OCI-LY7 (cell line): ENCODE results near the gene LRIG1. TPM values are rescaled to one million over a fixed set of nuclear protein-coding genes. Genes with fewer than 3 reads are reported as not detected.

ENCODE experiments used
- BruUV-seq: library from RNA; stranded (reverse); fragments of 400-500 nt; replicated peaks from 2 replicates; lab custom pipeline; 2021; lab: Mats Ljungman, UMichigan
- CTCF ChIA-PET: fragments of 300-600 bp; sonication (Branson Sonifier 250); formaldehyde crosslinking; loops from one replicate; lab custom pipeline; 2022; ENCODE audit warnings: antibody characterized with exemption; ENCODE audit not compliant: unreplicated experiment; lab: Charles Lee
- POLR2A ChIA-PET: fragments of 300-600 bp; sonication (Branson Sonifier 250); formaldehyde crosslinking; loops from one replicate; lab custom pipeline; 2022; ENCODE audit warnings: antibody characterized with exemption; lab: Charles Lee
- DNase-seq: peaks from one replicate; pipeline ENCODE4 v3.0.0-alpha.2; 2015; ENCODE audit warnings: low spot score
- H2AFZ ChIP-seq: fragments of 200-600 bp; sonication (generic), shearing (Covaris generic); 2 replicates; pipeline ENCODE4 v1.6.1; 2014; ENCODE audit warnings: mild to moderate bottlenecking, antibody characterized with exemption, low read length, moderate library complexity
- H3K27ac ChIP-seq: fragments of 200-600 bp; sonication (generic); 2 replicates; pipeline ENCODE4 v1.5.1; 2014; ENCODE audit warnings: mixed run types, low read depth, mild to moderate bottlenecking, moderate library complexity, low read length, inconsistent platforms; ENCODE audit not compliant: poor library complexity, severe bottlenecking
- H3K36me3 ChIP-seq: fragments of 200-600 bp; sonication (generic); 2 replicates; pipeline ENCODE4 v1.6.1; 2014; ENCODE audit warnings: mild to moderate bottlenecking, antibody characterized with exemption, low read length, moderate library complexity, mixed read lengths; ENCODE audit not compliant: insufficient read depth
- H3K4me1 ChIP-seq: fragments of 200-600 bp; sonication (generic); 2 replicates; pipeline ENCODE4 v1.5.1; 2014; ENCODE audit warnings: mild to moderate bottlenecking, low read length; ENCODE audit not compliant: insufficient read depth, poor library complexity, severe bottlenecking
- H3K4me2 ChIP-seq: fragments of 200-600 bp; sonication (generic); 2 replicates; pipeline ENCODE4 v1.6.1; 2014; ENCODE audit warnings: mild to moderate bottlenecking, low read length
- H3K4me3 ChIP-seq: fragments of 200-600 bp; sonication (generic); 2 replicates; pipeline ENCODE4 v1.5.1; 2014; ENCODE audit warnings: mild to moderate bottlenecking, low read depth, low read length; ENCODE audit not compliant: poor library complexity, severe bottlenecking
- H3K79me2 ChIP-seq: fragments of 200-600 bp; sonication (generic); 2 replicates; pipeline ENCODE4 v1.6.1; 2016; ENCODE audit warnings: low read depth, mild to moderate bottlenecking, low read length, moderate library complexity, mixed read lengths; ENCODE audit not compliant: insufficient read depth
- H3K9me2 ChIP-seq: fragments of 200-600 bp; sonication (generic); 2 replicates; pipeline ENCODE4 v1.6.1; 2016; ENCODE audit warnings: mild to moderate bottlenecking, low read length, mixed read lengths; ENCODE audit not compliant: insufficient read depth
- H3K9me3 ChIP-seq: fragments of 200-600 bp; sonication (generic); 2 replicates; pipeline ENCODE4 v1.6.1; 2014; ENCODE audit warnings: mild to moderate bottlenecking, mixed run types, low read length, mixed read lengths
- H4K20me1 ChIP-seq: fragments of 200-600 bp; sonication (generic); 2 replicates; pipeline ENCODE4 v1.6.1; 2014; ENCODE audit warnings: mild to moderate bottlenecking, antibody characterized with exemption, low read length, moderate library complexity, mixed read lengths; ENCODE audit not compliant: insufficient read depth
- EZH2phosphoT487 ChIP-seq: fragments of 200-600 bp; sonication (generic); IDR thresholded peaks from 2 replicates; pipeline ENCODE4 v1.6.1; 2018; ENCODE audit warnings: low read depth, borderline replicate concordance, mild to moderate bottlenecking, mixed run types, antibody characterized with exemption, low read length, moderate library complexity, mixed read lengths
- intact Hi-C: fragments of 100-400 bp; cut with micrococcal nuclease; formaldehyde crosslinking; loops from one replicate; pipeline ENCODE4 v1.10.0; 2022; ENCODE audit not compliant: unreplicated experiment
- total RNA-seq, 2 experiments: library from RNA; depleted of rRNA in 1 of 2; stranded (reverse); fragments of >200 nt in 1 of 2; shearing (Covaris generic) in 1 of 2; gene quantifications; 2 replicates each; pipeline ENCODE4 v1.2.3, GENCODE V29; 2014 to 2022
- TF ChIP-seq, protein P1 (sequence below): fragments of 200-600 bp; sonication (generic); conservative IDR thresholded peaks from 2 replicates; pipeline ENCODE4 v1.5.1; 2014; ENCODE audit warnings: mild to moderate bottlenecking, antibody characterized with exemption, low read length, moderate library complexity, mixed read lengths

LRIG1 gene
- total RNA-seq, 2 experiments from 2014 or later, result 84.2 to 115 TPM

DNA sequence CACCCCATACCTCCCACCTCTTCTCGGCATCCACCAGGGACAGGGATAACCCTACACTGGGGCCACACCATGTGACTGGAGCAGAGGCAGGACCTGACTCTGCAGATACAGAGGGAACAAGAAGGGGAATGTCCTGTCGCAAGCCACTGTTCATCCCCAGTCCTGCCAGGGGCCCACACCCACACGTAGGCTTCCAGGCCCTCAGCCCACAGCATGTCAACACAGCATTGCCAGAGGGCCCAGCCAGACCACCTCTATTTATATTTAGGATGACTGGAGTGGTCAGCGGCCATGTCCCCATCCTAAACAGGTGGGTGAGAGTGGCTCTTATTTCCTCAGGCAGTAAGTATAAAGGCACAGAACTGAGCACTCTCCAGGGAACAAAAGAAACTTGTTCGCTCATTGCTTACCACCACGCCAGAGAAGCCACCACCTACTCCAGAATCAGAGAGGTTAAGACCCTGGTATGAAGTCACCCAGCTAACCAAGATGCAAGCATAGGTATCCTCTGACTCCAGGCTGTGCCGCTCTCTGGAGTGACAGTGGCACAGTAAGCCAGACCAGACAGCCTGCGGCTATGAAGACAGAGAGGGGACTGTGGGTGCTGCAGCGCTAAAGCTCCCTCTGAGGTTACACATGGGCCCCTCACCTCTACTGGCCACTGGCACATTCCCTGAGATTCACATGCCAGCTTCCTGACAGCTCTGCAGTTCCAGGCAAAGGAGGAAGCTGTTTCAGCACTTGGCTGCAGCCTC, 67.9 kb downstream of the LRIG1 start:
- TF ChIP-seq EZH2phosphoT487, result no peak
- TF ChIP-seq, protein P1, sequence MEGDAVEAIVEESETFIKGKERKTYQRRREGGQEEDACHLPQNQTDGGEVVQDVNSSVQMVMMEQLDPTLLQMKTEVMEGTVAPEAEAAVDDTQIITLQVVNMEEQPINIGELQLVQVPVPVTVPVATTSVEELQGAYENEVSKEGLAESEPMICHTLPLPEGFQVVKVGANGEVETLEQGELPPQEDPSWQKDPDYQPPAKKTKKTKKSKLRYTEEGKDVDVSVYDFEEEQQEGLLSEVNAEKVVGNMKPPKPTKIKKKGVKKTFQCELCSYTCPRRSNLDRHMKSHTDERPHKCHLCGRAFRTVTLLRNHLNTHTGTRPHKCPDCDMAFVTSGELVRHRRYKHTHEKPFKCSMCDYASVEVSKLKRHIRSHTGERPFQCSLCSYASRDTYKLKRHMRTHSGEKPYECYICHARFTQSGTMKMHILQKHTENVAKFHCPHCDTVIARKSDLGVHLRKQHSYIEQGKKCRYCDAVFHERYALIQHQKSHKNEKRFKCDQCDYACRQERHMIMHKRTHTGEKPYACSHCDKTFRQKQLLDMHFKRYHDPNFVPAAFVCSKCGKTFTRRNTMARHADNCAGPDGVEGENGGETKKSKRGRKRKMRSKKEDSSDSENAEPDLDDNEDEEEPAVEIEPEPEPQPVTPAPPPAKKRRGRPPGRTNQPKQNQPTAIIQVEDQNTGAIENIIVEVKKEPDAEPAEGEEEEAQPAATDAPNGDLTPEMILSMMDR, result no peak
- Histone ChIP-seq H3K36me3 (peaks cover 98% of the 10 kb centered on the region), H4K20me1 (no peaks in the 10 kb centered on the region; the same call in 1 of the 2 replicates), H3K9me3 (no peaks in the 10 kb centered on the region), H3K4me1 (no peaks in the 10 kb centered on the region), H2AFZ (no peak overlapping the region), H3K9me2 (no peaks in the 10 kb centered on the region), H3K27ac (no peak overlapping the region), H3K4me2 (no peak overlapping the region), H3K79me2 (peaks cover 100% of the 10 kb centered on the region), H3K4me3 (no peak overlapping the region)
- POLR2A ChIA-PET, result interaction anchor here (1.4 kb wide), 1 partner anchor 59 kb away, joined by 3 read pairs; no protein-coding TSS in a partner anchor
- CTCF ChIA-PET, result no interaction called here
- BruUV-seq, result no TSS peak
- intact Hi-C loops, result no loop called here
- DNase-seq, result no peak

- no TSS peak for BruUV-seq
- H4K20me1 ChIP-seq, result no peaks in the 10 kb centered on the region; the same call in 1 of the 2 replicates
- H3K9me3 ChIP-seq, result no peaks in the 10 kb centered on the region
- intact Hi-C loops, result no loop called here
- no peaks in the 10 kb centered on the region for H3K4me1 ChIP-seq
- H3K4me3 ChIP-seq, result no peak overlapping the region
- no peak for TF ChIP-seq EZH2phosphoT487
- TF ChIP-seq, protein P1, result no peak
- no peaks in the 10 kb centered on the region for H3K9me2 ChIP-seq
- ChIA-PET CTCF (no interaction called here), POLR2A (interaction anchor here (0.7 kb wide), 1 partner anchor 74 kb away, joined by 3 read pairs; no protein-coding TSS in a partner anchor)
- H3K79me2 ChIP-seq, result peaks cover 100% of the 10 kb centered on the region
- H2AFZ ChIP-seq, result no peak overlapping the region
- no peak overlapping the region for H3K27ac ChIP-seq
- no peak overlapping the region for H3K4me2 ChIP-seq
- no peak for DNase-seq
- peaks cover 98% of the 10 kb centered on the region for H3K36me3 ChIP-seq
Observed at GRCh38 chr3:66432041-66432766, 68.6 kb downstream of the LRIG1 start.
